ENCODE measurements around the gene CARD19. TPM values are rescaled to one million over a fixed set of nuclear protein-coding genes. Genes with fewer than 3 reads are reported as not detected.

Gene CARD19
- total RNA-seq, 1 donor from 2014 or later, result 35.8 TPM

DNA sequence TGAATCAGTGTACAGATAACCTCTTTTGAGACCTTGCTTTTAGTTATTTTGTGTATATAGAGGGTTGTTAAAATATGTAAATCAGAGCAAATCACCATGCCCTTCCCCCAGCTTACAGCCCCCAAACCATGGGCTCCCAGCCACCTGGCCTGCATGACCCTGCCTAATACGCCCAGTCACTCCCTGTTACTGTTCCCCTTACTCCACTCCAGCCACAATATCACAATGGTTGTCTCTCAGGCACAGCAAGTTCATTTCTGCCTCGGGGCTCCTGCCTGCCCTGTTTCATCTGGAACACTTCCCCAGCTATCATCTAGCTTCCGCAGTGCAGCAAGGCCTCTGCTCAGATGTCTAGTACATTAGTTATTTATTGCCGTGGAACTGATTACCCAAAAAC, 5.0 kb upstream of the CARD19 start:
- TF ChIP-seq, protein P1, sequence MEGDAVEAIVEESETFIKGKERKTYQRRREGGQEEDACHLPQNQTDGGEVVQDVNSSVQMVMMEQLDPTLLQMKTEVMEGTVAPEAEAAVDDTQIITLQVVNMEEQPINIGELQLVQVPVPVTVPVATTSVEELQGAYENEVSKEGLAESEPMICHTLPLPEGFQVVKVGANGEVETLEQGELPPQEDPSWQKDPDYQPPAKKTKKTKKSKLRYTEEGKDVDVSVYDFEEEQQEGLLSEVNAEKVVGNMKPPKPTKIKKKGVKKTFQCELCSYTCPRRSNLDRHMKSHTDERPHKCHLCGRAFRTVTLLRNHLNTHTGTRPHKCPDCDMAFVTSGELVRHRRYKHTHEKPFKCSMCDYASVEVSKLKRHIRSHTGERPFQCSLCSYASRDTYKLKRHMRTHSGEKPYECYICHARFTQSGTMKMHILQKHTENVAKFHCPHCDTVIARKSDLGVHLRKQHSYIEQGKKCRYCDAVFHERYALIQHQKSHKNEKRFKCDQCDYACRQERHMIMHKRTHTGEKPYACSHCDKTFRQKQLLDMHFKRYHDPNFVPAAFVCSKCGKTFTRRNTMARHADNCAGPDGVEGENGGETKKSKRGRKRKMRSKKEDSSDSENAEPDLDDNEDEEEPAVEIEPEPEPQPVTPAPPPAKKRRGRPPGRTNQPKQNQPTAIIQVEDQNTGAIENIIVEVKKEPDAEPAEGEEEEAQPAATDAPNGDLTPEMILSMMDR (IDR thresholded peaks at IDR 0.05), result no peak
- H3K4me3 Mint-ChIP-seq (ENCODE audit: unreplicated experiment), result no peak overlapping the region
- peak; percentile 21 for DNase-seq (ENCODE audit: extremely low spot score, unreplicated experiment)
- H3K27me3 Mint-ChIP-seq (ENCODE audit: unreplicated experiment), result no peaks in the 10 kb centered on the region
- H3K9me3 Mint-ChIP-seq (ENCODE audit: unreplicated experiment), result peaks cover 5% of the 10 kb centered on the region
- peaks cover 2% of the 10 kb centered on the region for H3K36me3 Mint-ChIP-seq (ENCODE audit: unreplicated experiment)
- H3K27ac Mint-ChIP-seq (ENCODE audit: unreplicated experiment), result no peak overlapping the region
- peaks cover 13% of the 10 kb centered on the region for H3K4me1 Mint-ChIP-seq (ENCODE audit: unreplicated experiment)

- peaks cover 2% of the 10 kb centered on the region for H3K36me3 Mint-ChIP-seq (ENCODE audit: unreplicated experiment)
- H3K27me3 Mint-ChIP-seq (ENCODE audit: unreplicated experiment), result no peaks in the 10 kb centered on the region
- H3K4me3 Mint-ChIP-seq (ENCODE audit: unreplicated experiment), result no peak overlapping the region
- TF ChIP-seq, protein P1 (IDR thresholded peaks at IDR 0.05), result no peak
- H3K27ac Mint-ChIP-seq (ENCODE audit: unreplicated experiment), result no peak overlapping the region
- H3K4me1 Mint-ChIP-seq (ENCODE audit: unreplicated experiment), result peaks cover 13% of the 10 kb centered on the region
- H3K9me3 Mint-ChIP-seq (ENCODE audit: unreplicated experiment), result peaks cover 5% of the 10 kb centered on the region
- peak; percentile 73 for DNase-seq (ENCODE audit: extremely low spot score, unreplicated experiment)
Observed at GRCh38 chr9:93091453-93092081, 4.5 kb upstream of the CARD19 start.

DNA sequence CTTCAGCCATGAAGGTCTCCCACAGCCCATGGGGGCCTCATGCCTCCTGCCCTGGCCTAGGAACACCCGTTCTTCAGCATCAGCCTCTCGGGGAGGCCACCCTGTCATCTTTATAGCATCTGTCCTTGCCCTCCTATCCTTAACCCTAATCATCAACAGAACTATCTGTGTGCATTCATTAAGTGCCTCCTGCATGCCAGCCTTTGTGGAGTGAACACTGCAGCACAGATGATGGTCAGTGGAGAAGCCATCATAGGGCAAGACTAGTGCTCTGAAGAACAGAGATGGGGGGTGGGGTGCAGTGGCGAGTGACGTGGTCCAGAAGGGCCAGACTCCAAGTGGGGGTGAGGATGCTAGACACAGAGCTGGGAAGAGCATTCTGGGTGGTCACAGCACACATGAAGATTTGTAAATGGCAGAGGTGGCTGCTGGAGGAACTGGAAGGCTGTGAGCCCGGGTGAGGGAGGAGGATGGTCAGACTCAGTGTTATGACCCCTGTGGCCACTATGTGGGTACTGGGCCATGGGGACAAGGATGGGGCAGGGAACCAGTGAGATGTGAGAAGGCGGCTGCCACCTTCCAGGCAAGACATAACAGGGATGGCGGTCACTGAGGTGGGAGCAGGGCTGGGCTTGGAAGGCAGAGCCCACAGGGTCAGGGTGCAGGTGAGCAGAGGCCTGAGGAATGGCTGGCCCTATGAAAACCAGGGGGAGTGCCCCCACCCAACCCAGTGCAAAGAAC, 3.6 kb upstream of the CARD19 start:
- no peaks in the 10 kb centered on the region for H3K27me3 Mint-ChIP-seq (ENCODE audit: unreplicated experiment)
- peaks cover 18% of the 10 kb centered on the region for H3K4me1 Mint-ChIP-seq (ENCODE audit: unreplicated experiment)
- peaks cover 2% of the 10 kb centered on the region for H3K36me3 Mint-ChIP-seq (ENCODE audit: unreplicated experiment)
- no peak overlapping the region for H3K4me3 Mint-ChIP-seq (ENCODE audit: unreplicated experiment)
- peak overlapping the region; percentile 15 for H3K27ac Mint-ChIP-seq (ENCODE audit: unreplicated experiment)
- peaks cover 5% of the 10 kb centered on the region for H3K9me3 Mint-ChIP-seq (ENCODE audit: unreplicated experiment)
- TF ChIP-seq, protein P1 (IDR thresholded peaks at IDR 0.05), result no peak
- peak; percentile 76 for DNase-seq (ENCODE audit: extremely low spot score, unreplicated experiment)

- H3K36me3 Mint-ChIP-seq (ENCODE audit: unreplicated experiment), result peaks cover 2% of the 10 kb centered on the region
- peak; percentile 34 for DNase-seq (ENCODE audit: extremely low spot score, unreplicated experiment)
- H3K4me1 Mint-ChIP-seq (ENCODE audit: unreplicated experiment), result peaks cover 27% of the 10 kb centered on the region
- H3K9me3 Mint-ChIP-seq (ENCODE audit: unreplicated experiment), result peaks cover 5% of the 10 kb centered on the region
- no peak overlapping the region for H3K4me3 Mint-ChIP-seq (ENCODE audit: unreplicated experiment)
- H3K27ac Mint-ChIP-seq (ENCODE audit: unreplicated experiment), result peak overlapping the region; percentile 12
- no peaks in the 10 kb centered on the region for H3K27me3 Mint-ChIP-seq (ENCODE audit: unreplicated experiment)
- TF ChIP-seq, protein P1 (IDR thresholded peaks at IDR 0.05), result no peak
Observed at GRCh38 chr9:93093127-93093876, 2.7 kb upstream of the CARD19 start.
